ENCODE results near the gene BLOC1S3. TPM values are rescaled to one million over a fixed set of nuclear protein-coding genes. Genes with fewer than 3 reads are reported as not detected.

Gene BLOC1S3
- polyA plus RNA-seq, 3 donors from 2014 or later = 2.9 to 22.4 (median 8.5) TPM

DNA sequence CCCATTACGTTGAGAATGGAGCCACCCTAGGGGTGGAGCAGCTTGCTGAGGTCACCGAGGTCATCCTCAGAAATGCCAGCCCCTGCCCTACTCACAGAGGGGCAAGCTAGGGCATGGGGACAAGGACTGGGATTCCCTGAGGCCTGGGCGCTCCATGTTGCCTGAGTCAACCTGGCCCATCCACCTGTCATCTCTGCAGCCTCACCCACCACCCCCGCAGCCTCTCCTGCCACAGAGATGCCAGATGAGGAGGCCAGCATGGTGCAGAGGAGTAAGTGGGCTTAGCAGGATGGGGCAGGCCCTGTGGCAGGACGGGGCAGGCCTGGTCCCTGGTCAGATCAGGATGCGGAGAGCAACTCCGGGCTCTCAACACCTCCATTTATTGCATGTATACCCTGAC, 27.3 kb upstream of the BLOC1S3 start:
- Mint-ChIP-seq H3K4me1 (peaks cover 16 to 19% of the 10 kb centered on the region in 2 donors), H3K9me3 (no peaks in the 10 kb centered on the region), H3K36me3 (peaks cover 0 to 3% (median 0%) of the 10 kb centered on the region in 3 donors), H3K27me3 (ENCODE audit: low read depth in 3 of 3) (peaks cover 0 to 11% (median 9%) of the 10 kb centered on the region in 3 donors), H3K4me3 (peak overlapping the region in 4 of 5 donors; percentile 33 to 68 (median 46)), H3K27ac (no peak overlapping the region)
- DNase-seq = no peak

DNA sequence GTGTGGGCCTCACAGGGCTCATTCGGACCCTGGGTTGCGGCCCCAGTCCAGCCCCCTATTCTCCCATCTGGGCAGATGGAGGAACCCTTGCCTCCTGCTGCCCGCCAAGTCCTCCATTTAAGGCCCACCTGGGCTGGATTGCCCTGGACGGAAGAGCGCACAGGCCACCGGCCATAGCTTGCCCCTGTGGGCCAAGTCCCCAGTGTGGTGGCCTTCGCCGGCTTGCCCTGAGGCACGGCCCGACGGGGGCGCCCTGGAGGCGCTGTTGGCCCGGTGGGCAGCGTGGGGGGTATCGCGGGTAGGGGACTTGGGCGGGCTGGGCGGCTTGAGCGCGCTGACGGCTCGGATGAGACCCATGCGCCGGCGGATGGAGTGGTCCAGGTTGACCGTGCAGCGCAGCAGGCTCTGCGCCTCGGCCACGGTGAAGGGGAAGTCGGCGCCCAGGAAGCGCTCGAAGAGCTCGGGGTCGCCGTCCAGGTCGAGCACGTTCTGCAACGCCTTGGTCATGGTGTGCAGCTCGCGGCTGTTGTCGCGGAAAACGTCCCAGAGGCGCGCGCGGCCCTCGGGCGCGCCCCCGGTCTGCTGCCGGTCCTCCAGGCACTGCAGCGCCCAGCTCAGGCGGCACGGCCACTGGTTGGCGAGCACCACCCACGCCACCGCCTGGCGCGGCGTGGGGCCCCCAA, 26.6 kb upstream of the BLOC1S3 start:
- Mint-ChIP-seq H3K36me3 (peaks cover 0 to 3% (median 0%) of the 10 kb centered on the region in 3 donors), H3K4me1 (peaks cover 16 to 19% of the 10 kb centered on the region in 2 donors), H3K27ac (no peak overlapping the region), H3K27me3 (ENCODE audit: low read depth in 3 of 3) (peaks cover 0 to 11% (median 10%) of the 10 kb centered on the region in 3 donors), H3K9me3 (no peaks in the 10 kb centered on the region), H3K4me3 (peak overlapping the region; percentile 30 to 85 (median 53))
- DNase-seq = no peak

GRCh38 chr19:45152504-45153338, 25.9 kb upstream of the BLOC1S3 start:
- Mint-ChIP-seq H3K27me3 (ENCODE audit: low read depth in 3 of 3) (peaks cover 0 to 12% (median 8%) of the 10 kb centered on the region in 3 donors), H3K36me3 (no peaks in the 10 kb centered on the region), H3K9me3 (no peaks in the 10 kb centered on the region), H3K27ac (peak overlapping the region; percentile 53 to 82 (median 68)), H3K4me3 (peak overlapping the region; percentile 76 to 86 (median 84)), H3K4me1 (peaks cover 16 to 19% of the 10 kb centered on the region in 2 donors)
- peak; percentile 64 to 68 (median 67) for DNase-seq

- peaks cover 16 to 19% of the 10 kb centered on the region in 2 donors for H3K4me1 Mint-ChIP-seq
- H3K27me3 Mint-ChIP-seq (ENCODE audit: low read depth in 3 of 3) = peaks cover 0 to 18% (median 10%) of the 10 kb centered on the region in 3 donors
- H3K4me3 Mint-ChIP-seq = peak overlapping the region; percentile 76 to 86 (median 84)
- peak; percentile 22 to 28 (median 23) for DNase-seq
- H3K27ac Mint-ChIP-seq = peak overlapping the region in 4 of 6 donors; percentile 56 to 82 (median 67)
- no peaks in the 10 kb centered on the region for H3K36me3 Mint-ChIP-seq
- H3K9me3 Mint-ChIP-seq = no peaks in the 10 kb centered on the region
Observed at GRCh38 chr19:45153339-45154063, 25.1 kb upstream of the BLOC1S3 start.

GRCh38 chr19:45154064-45154827, 24.3 kb upstream of the BLOC1S3 start:
- DNase-seq = no peak
- H3K9me3 Mint-ChIP-seq = no peaks in the 10 kb centered on the region
- H3K4me1 Mint-ChIP-seq = peaks cover 16 to 19% of the 10 kb centered on the region in 2 donors
- peak overlapping the region; percentile 53 to 84 (median 67) for H3K4me3 Mint-ChIP-seq
- peak overlapping the region in 3 of 6 donors; percentile 46 to 67 (median 51) for H3K27ac Mint-ChIP-seq
- H3K27me3 Mint-ChIP-seq (ENCODE audit: low read depth in 3 of 3) = peaks cover 0 to 18% (median 10%) of the 10 kb centered on the region in 3 donors
- no peaks in the 10 kb centered on the region for H3K36me3 Mint-ChIP-seq

DNA sequence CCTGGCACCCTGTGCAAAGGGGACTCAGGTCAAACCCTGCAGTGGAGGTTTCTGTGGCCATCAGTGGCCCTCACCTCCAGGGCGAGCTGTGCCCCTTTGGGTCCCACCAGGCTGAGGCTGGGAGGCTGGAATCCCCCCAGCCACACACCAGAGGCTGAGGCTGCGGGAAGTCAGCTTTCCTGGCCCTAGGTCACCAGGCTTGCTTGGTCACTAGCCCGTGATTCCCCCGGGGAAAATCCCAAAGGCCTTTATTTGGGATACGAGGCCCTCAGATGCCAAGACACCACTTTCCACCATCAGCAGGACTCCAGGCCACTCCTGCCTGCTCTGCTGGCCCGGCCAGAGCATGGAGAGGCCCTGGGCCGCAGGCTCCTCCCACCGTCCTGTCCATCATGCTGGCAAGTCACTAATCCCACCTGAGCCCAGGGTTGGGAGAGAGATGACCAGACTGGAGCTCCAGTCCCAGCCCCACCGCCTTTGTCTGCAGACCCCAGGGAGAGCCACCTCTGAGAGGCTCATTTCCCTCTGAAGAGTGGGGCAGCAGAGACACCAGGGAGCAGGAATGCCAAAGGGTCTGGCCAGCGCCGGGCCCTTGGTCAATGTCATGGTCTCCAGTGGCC, 22.5 kb upstream of the BLOC1S3 start:
- Mint-ChIP-seq H3K27me3 (ENCODE audit: low read depth in 3 of 3) (peaks cover 0 to 19% (median 10%) of the 10 kb centered on the region in 3 donors), H3K27ac (no peak overlapping the region), H3K36me3 (no peaks in the 10 kb centered on the region), H3K4me1 (peaks cover 16 to 19% of the 10 kb centered on the region in 2 donors), H3K9me3 (no peaks in the 10 kb centered on the region), H3K4me3 (no peak overlapping the region)
- no peak for DNase-seq

GRCh38 chr19:45156751-45157150, 21.8 kb upstream of the BLOC1S3 start:
- no peaks in the 10 kb centered on the region for H3K9me3 Mint-ChIP-seq
- H3K4me3 Mint-ChIP-seq = no peak overlapping the region
- H3K27me3 Mint-ChIP-seq (ENCODE audit: low read depth in 3 of 3) = peaks cover 0 to 19% (median 10%) of the 10 kb centered on the region in 3 donors
- H3K27ac Mint-ChIP-seq = no peak overlapping the region
- H3K36me3 Mint-ChIP-seq = no peaks in the 10 kb centered on the region
- no peak for DNase-seq
- H3K4me1 Mint-ChIP-seq = peaks cover 16% of the 10 kb centered on the region in 2 donors

DNA sequence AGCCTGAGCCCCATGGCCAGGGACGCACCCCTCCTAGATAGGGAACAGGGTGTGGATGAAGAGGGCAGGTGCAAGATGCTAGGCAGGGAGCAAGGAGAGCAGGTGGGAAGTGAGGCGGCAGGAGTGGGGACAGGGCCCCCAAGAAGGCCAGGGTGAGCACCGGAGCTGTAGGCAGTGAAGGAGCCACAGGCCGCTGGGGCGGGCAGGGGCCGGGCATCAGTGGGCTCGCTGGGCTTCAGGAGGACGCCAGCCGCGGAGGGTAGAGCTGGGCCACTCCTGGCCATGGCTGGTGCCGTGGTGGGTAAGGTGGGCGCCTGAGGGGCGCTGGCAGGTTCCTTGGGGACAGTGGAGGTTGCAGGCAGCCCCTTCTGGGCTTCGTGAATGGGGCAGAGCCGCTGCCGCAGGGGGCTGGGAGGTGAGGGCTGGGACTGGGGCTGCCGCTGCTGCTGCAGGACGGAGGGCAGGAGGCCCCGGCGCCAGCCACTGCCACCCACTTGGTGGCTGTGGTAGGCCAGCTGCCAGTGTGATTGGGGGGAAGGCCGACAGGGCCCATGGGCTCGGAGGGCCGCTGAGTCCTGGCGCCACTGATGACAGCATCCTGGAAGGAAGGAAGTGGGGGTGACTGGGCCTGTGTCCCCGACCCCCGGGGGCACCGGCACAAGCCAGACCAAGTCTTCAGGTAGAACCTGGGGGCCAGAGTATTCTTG, 19.9 kb upstream of the BLOC1S3 start:
- peaks cover 7% of the 10 kb centered on the region in 2 donors for H3K4me1 Mint-ChIP-seq
- H3K27ac Mint-ChIP-seq = no peak overlapping the region
- no peak overlapping the region for H3K4me3 Mint-ChIP-seq
- H3K36me3 Mint-ChIP-seq = no peaks in the 10 kb centered on the region
- no peaks in the 10 kb centered on the region for H3K9me3 Mint-ChIP-seq
- H3K27me3 Mint-ChIP-seq (ENCODE audit: low read depth in 3 of 3) = peaks cover 0 to 14% (median 4%) of the 10 kb centered on the region in 3 donors
- DNase-seq = no peak

DNA sequence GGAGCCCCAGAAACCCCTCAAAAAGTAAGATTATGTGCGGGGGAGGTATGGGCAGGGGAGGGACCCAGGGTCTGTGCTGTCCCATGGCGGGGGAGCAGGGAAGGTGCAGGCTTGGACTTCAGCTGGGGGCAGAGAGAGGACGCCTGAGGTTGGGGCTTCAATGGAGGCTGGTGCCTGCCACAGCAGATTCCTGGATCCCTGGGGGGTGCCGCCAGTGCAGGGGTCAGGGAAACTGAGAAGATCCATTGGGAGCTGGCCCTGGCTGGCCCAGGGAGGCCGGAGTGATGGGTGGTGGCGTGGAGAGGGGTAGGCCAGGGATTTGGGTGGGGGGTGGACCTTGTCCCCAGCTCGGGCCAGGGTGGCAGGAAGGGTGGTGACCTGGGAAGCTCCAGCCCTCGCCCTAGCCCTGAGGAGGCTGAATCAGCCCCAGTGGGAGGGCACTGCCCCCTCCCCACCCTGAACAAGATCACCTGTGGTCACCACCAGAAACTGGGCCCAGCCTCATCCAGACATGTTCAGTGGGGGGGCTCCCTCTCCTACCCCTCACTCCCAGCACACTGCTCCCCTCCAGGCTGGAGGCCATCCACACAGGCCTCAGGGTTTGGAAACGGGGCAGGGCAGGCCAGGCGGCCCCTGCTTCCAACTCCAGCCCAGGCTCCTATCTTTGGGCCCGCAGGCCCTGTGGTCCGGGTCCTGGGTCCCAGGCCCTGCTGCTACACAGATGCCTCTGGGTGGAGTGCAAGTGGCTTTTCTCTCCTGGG, 19.2 kb upstream of the BLOC1S3 start:
- Mint-ChIP-seq H3K9me3 (no peaks in the 10 kb centered on the region), H3K36me3 (no peaks in the 10 kb centered on the region), H3K27me3 (ENCODE audit: low read depth in 3 of 3) (peaks cover 0 to 12% (median 3%) of the 10 kb centered on the region in 3 donors), H3K27ac (no peak overlapping the region), H3K4me1 (peaks cover 0 to 4% of the 10 kb centered on the region in 2 donors), H3K4me3 (no peak overlapping the region)
- DNase-seq = no peak

DNA sequence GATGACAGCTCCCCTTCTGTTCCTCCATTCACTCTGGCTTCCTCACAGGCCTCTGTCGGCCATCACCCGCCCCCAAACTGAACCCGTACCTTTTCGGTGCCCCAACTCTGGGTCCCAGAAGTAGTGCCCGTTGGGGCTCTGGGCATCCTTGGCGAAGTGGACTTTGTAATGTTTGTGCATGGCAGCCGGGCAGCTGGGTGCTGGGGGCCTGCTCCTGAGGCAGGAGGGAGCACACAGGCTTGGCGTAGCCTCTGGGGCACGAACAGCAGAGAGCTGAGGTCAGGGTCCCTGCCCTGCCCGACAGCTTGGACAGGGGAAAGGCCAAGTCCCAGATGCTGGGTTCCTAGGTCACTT, 18.6 kb upstream of the BLOC1S3 start:
- Mint-ChIP-seq H3K27ac (no peak overlapping the region), H3K36me3 (no peaks in the 10 kb centered on the region), H3K4me3 (no peak overlapping the region), H3K4me1 (peaks cover 0 to 8% of the 10 kb centered on the region in 2 donors), H3K27me3 (ENCODE audit: low read depth in 3 of 3) (peaks cover 0 to 12% (median 3%) of the 10 kb centered on the region in 3 donors), H3K9me3 (no peaks in the 10 kb centered on the region)
- no peak for DNase-seq

- peaks cover 0 to 10% (median 5%) of the 10 kb centered on the region in 3 donors for H3K27me3 Mint-ChIP-seq (ENCODE audit: low read depth in 3 of 3)
- no peak within 1 kb of the TSS for H3K4me3 Mint-ChIP-seq
- peaks cover 0 to 12% of the 10 kb centered on the region in 2 donors for H3K4me1 Mint-ChIP-seq
- no peaks in the 10 kb centered on the region for H3K36me3 Mint-ChIP-seq
- no peak for DNase-seq
- H3K9me3 Mint-ChIP-seq = no peaks in the 10 kb centered on the region
- H3K27ac Mint-ChIP-seq = no peak within 1 kb of the TSS
Observed at GRCh38 chr19:45160870-45161737, 17.5 kb upstream of the BLOC1S3 start, which contains the start of gene NKPD1. Gene NKPD1, minus strand, starts transcription at chr19:45160982. Its CDS starts 832 bp downstream, at chr19:45160150.

Measured in immature natural killer cell (primary cell).